ENCODE measurements around the gene HDAC7. TPM values are rescaled to one million over a fixed set of nuclear protein-coding genes. Genes with fewer than 3 reads are reported as not detected.
A peak's percentile ranks its signal among the peaks of the same experiment; 100 is the strongest.

HDAC7 gene
- total and polyA plus RNA-seq, 2 experiments from 2014 or later = 41.3 to 60.1 TPM

GRCh38 chr12:47808574-47809365, 10.9 kb downstream of the HDAC7 start:
- H3K36me3 ChIP-seq (ENCODE audit: insufficient read depth) = no peaks in the 10 kb centered on the region; the same call in 1 of the 2 replicates
- peaks cover 32% of the 10 kb centered on the region for H4K20me1 ChIP-seq (replicated peaks; ENCODE audit: insufficient read depth)
- 0 out of 4 replicates have a peak, but pooled peaks have one; percentile 12 to 23 for TF ChIP-seq CTCF (conservative IDR thresholded peaks at IDR 0.05; ENCODE audit: low read depth in 2 of 2)
- TF ChIP-seq EZH2phosphoT487 (IDR thresholded peaks at IDR 0.05; ENCODE audit: unreplicated experiment) = no peak
- ATAC-seq (peak; percentile 4), DNase-seq (ENCODE audit: low spot score) (peak; percentile 48)
- peaks cover 18% of the 10 kb centered on the region for H3K36me3 Mint-ChIP-seq (ENCODE audit: low read depth)
- H3K27me3 Mint-ChIP-seq (ENCODE audit: insufficient read depth, low read depth, poor library complexity) = peaks cover 12% of the 10 kb centered on the region
- no peak overlapping the region; the same call in 1 of the 2 replicates for H3K27ac ChIP-seq (ENCODE audit: low read depth)
- peak overlapping the region; percentile 45; the same call in 1 of the 2 replicates for H3K4me2 ChIP-seq
- peak overlapping the region; percentile 24; the same call in 1 of the 3 replicates for H3K4me3 Mint-ChIP-seq
- no peak overlapping the region for H3K4me3 ChIP-seq
- no peaks in the 10 kb centered on the region for H3K27me3 ChIP-seq (ENCODE audit: insufficient read depth)
- H3K9me2 ChIP-seq (ENCODE audit: insufficient read depth) = no peaks in the 10 kb centered on the region
- peaks cover 64% of the 10 kb centered on the region for H3K4me1 ChIP-seq (ENCODE audit: insufficient read depth)
- no peaks in the 10 kb centered on the region for H3K9me3 Mint-ChIP-seq
- H3K79me2 ChIP-seq (replicated peaks; ENCODE audit: insufficient read depth) = peaks cover 87% of the 10 kb centered on the region
- peak overlapping the region; percentile 82 for H3K27ac Mint-ChIP-seq
- H2AFZ ChIP-seq = no peak overlapping the region
- H3K4me1 Mint-ChIP-seq = peaks cover 80% of the 10 kb centered on the region
- H3F3A ChIP-seq (replicated peaks; ENCODE audit: low read depth) = peaks cover 17% of the 10 kb centered on the region

- Histone ChIP-seq H3K4me1 (ENCODE audit: insufficient read depth) (peaks cover 57% of the 10 kb centered on the region), H3K36me3 (ENCODE audit: insufficient read depth) (no peaks in the 10 kb centered on the region; the same call in 1 of the 2 replicates), H3F3A (replicated peaks; ENCODE audit: low read depth) (peaks cover 10% of the 10 kb centered on the region), H3K27ac (ENCODE audit: low read depth) (no peak overlapping the region; the same call in 1 of the 2 replicates), H2AFZ (no peak overlapping the region), H3K9me2 (ENCODE audit: insufficient read depth) (no peaks in the 10 kb centered on the region), H4K20me1 (replicated peaks; ENCODE audit: insufficient read depth) (peaks cover 32% of the 10 kb centered on the region), H3K4me2 (peak overlapping the region; percentile 45), H3K27me3 (ENCODE audit: insufficient read depth) (no peaks in the 10 kb centered on the region), H3K79me2 (replicated peaks; ENCODE audit: insufficient read depth) (peaks cover 93% of the 10 kb centered on the region), H3K4me3 (no peak overlapping the region)
- Mint-ChIP-seq H3K27me3 (ENCODE audit: insufficient read depth, low read depth, poor library complexity) (peaks cover 12% of the 10 kb centered on the region), H3K4me1 (peaks cover 81% of the 10 kb centered on the region), H3K9me3 (no peaks in the 10 kb centered on the region), H3K4me3 (no peak overlapping the region; the same call in 2 of the 3 replicates), H3K27ac (peak overlapping the region; percentile 46), H3K36me3 (ENCODE audit: low read depth) (peaks cover 18% of the 10 kb centered on the region)
- TF ChIP-seq CTCF (conservative IDR thresholded peaks at IDR 0.05; ENCODE audit: low read depth in 2 of 2) = no peak
- no peak for TF ChIP-seq ZNF331 (CRISPR knock-in tag; IDR thresholded peaks at IDR 0.05; ENCODE audit: low read depth)
- TF ChIP-seq EZH2phosphoT487 (IDR thresholded peaks at IDR 0.05; ENCODE audit: unreplicated experiment) = no peak
- no peak for TF ChIP-seq REST (IDR thresholded peaks at IDR 0.05; ENCODE audit: unreplicated experiment)
- DNase-seq (ENCODE audit: low spot score) (peak; percentile 34), ATAC-seq (no peak)
Measured at GRCh38 chr12:47808050-47808449, 11.7 kb downstream of the HDAC7 start.

Data from GM23338 (cell line).